ENCODE data around the gene FAM50B. TPM values are rescaled to one million over a fixed set of nuclear protein-coding genes. Genes with fewer than 3 reads are reported as not detected.

Gene FAM50B
- total and polyA plus RNA-seq, 2 experiments from 2014 or later, result 4.4 to 4.8 TPM

DNA sequence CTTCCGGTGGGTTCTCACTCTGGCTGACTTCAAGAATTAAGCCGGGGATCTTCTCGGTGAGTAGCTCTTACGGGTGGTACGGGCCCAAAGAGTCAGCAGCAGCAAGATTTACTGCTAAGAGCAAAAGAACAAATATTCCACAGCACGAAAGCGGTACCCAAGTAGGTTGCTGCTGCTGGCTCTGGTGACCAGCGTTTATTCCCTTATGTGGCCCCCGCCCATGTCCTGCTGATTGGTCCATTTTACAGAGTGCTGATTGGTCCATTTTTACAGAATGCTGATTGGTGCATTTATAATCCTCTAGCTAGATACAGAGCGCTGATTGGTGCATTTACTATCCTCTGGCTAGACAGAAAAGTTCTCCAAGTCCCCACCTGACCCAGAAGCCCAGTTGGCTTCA lies 44.3 kb downstream of the FAM50B start:
- Mint-ChIP-seq H3K9me3 (no peaks in the 10 kb centered on the region; the same call in 2 of the 3 replicates), H3K4me1 (peaks cover 45% of the 10 kb centered on the region), H3K27me3 (ENCODE audit: insufficient read depth, low read depth, poor library complexity) (peaks cover 7% of the 10 kb centered on the region), H3K36me3 (ENCODE audit: low read depth) (no peaks in the 10 kb centered on the region), H3K4me3 (no peak overlapping the region), H3K27ac (no peak overlapping the region)
- Histone ChIP-seq H4K20me1 (replicated peaks; ENCODE audit: insufficient read depth) (no peaks in the 10 kb centered on the region), H3K79me2 (replicated peaks; ENCODE audit: insufficient read depth) (no peaks in the 10 kb centered on the region), H3K9me2 (ENCODE audit: insufficient read depth) (peaks cover 6% of the 10 kb centered on the region; the same call in 1 of the 2 replicates), H3K4me2 (no peak overlapping the region), H3K27me3 (ENCODE audit: insufficient read depth) (no peaks in the 10 kb centered on the region), H2AFZ (no peak overlapping the region), H3K4me3 (no peak overlapping the region), H3K4me1 (ENCODE audit: insufficient read depth) (peaks cover 33% of the 10 kb centered on the region), H3K36me3 (ENCODE audit: insufficient read depth) (no peaks in the 10 kb centered on the region), H3F3A (replicated peaks; ENCODE audit: low read depth) (no peaks in the 10 kb centered on the region; the same call in none of the 2 replicates), H3K27ac (ENCODE audit: low read depth) (no peak overlapping the region)
- ATAC-seq (no peak), DNase-seq (ENCODE audit: low spot score) (no peak)
- TF ChIP-seq, protein P1, sequence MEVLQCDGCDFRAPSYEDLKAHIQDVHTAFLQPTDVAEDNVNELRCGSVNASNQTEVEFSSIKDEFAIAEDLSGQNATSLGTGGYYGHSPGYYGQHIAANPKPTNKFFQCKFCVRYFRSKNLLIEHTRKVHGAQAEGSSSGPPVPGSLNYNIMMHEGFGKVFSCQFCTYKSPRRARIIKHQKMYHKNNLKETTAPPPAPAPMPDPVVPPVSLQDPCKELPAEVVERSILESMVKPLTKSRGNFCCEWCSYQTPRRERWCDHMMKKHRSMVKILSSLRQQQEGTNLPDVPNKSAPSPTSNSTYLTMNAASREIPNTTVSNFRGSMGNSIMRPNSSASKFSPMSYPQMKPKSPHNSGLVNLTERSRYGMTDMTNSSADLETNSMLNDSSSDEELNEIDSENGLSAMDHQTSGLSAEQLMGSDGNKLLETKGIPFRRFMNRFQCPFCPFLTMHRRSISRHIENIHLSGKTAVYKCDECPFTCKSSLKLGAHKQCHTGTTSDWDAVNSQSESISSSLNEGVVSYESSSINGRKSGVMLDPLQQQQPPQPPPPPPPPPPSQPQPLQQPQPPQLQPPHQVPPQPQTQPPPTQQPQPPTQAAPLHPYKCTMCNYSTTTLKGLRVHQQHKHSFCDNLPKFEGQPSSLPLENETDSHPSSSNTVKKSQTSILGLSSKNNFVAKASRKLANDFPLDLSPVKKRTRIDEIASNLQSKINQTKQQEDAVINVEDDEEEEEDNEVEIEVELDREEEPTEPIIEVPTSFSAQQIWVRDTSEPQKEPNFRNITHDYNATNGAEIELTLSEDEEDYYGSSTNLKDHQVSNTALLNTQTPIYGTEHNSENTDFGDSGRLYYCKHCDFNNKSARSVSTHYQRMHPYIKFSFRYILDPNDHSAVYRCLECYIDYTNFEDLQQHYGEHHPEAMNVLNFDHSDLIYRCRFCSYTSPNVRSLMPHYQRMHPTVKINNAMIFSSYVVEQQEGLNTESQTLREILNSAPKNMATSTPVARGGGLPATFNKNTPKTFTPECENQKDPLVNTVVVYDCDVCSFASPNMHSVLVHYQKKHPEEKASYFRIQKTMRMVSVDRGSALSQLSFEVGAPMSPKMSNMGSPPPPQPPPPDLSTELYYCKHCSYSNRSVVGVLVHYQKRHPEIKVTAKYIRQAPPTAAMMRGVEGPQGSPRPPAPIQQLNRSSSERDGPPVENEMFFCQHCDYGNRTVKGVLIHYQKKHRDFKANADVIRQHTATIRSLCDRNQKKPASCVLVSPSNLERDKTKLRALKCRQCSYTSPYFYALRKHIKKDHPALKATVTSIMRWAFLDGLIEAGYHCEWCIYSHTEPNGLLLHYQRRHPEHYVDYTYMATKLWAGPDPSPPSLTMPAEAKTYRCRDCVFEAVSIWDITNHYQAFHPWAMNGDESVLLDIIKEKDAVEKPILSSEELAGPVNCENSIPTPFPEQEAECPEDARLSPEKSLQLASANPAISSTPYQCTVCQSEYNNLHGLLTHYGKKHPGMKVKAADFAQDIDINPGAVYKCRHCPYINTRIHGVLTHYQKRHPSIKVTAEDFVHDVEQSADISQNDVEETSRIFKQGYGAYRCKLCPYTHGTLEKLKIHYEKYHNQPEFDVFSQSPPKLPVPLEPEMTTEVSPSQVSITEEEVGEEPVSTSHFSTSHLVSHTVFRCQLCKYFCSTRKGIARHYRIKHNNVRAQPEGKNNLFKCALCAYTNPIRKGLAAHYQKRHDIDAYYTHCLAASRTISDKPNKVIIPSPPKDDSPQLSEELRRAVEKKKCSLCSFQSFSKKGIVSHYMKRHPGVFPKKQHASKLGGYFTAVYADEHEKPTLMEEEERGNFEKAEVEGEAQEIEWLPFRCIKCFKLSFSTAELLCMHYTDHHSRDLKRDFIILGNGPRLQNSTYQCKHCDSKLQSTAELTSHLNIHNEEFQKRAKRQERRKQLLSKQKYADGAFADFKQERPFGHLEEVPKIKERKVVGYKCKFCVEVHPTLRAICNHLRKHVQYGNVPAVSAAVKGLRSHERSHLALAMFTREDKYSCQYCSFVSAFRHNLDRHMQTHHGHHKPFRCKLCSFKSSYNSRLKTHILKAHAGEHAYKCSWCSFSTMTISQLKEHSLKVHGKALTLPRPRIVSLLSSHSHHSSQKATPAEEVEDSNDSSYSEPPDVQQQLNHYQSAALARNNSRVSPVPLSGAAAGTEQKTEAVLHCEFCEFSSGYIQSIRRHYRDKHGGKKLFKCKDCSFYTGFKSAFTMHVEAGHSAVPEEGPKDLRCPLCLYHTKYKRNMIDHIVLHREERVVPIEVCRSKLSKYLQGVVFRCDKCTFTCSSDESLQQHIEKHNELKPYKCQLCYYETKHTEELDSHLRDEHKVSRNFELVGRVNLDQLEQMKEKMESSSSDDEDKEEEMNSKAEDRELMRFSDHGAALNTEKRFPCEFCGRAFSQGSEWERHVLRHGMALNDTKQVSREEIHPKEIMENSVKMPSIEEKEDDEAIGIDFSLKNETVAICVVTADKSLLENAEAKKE (CRISPR knock-in tag; IDR thresholded peaks at IDR 0.05), result no peak
- no peak for TF ChIP-seq STAT1 (IDR thresholded peaks at IDR 0.05; ENCODE audit: unreplicated experiment)
- no peak for TF ChIP-seq JUNB (IDR thresholded peaks at IDR 0.05; ENCODE audit: unreplicated experiment)
- TF ChIP-seq ZNF331 (CRISPR knock-in tag; IDR thresholded peaks at IDR 0.05; ENCODE audit: low read depth), result no peak
- no peak for TF ChIP-seq REST (IDR thresholded peaks at IDR 0.05; ENCODE audit: unreplicated experiment)
- TF ChIP-seq CREB1 (CRISPR knock-in tag; IDR thresholded peaks at IDR 0.05; ENCODE audit: low read depth), result no peak
- no peak for TF ChIP-seq NANOG (IDR thresholded peaks at IDR 0.05; ENCODE audit: borderline replicate concordance)

All from GM23338 (cell line).